ENCODE results near the gene SH3RF3.

DNA sequence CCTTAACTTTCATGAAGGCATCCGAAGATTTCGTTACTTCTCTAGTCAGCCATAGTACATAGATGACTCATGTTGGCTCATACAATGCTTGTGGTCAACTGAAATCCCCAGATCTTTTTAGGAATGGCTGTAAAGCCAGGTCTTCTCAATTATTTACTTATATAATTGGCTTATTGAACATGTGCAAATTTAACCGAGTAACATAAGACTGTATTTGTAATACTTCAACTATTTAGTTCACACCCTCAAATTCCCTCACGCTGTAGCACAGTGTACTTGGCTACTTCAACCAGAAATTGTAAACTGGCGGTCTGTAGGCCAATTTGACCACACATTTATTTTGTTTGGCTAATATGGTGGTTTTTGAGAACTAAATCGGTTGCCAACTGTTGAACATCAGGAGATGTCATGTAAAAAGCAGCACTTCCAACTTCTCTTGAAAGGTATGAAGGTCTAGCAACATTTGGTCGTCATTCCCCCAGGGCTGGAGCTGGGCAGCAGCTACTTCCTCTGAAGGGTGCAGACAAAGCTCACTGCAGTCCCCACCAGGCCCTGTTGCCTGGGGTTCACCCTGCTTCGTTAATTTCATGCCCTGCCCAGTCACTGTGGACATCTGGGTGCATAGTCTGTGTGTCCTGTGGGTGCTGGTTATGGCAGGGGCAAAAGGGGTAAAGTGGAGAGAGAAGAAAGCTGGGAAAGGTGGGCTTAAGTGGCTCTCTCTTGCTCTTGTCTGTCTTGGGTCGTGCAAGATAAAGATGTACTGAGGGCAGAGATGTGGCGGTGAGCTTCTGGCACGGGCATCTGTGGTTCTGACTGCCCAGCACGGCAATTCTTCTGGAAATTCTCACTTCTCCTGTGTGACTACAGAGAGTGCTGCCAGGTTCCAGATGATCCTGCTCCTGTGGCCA is 3.2 kb upstream of the SH3RF3 start:
- TF ChIP-seq CTCF (IDR thresholded peaks at IDR 0.05) (no peak), SOX15 (CRISPR knock-in tag; IDR thresholded peaks at IDR 0.05) (no peak), ESRRA (CRISPR knock-in tag; IDR thresholded peaks at IDR 0.05; ENCODE audit: borderline replicate concordance) (no peak), USF2 (CRISPR knock-in tag; IDR thresholded peaks at IDR 0.05) (no peak), ZNF121 (CRISPR knock-in tag; IDR thresholded peaks at IDR 0.05) (no peak), ZNF512 (CRISPR knock-in tag; IDR thresholded peaks at IDR 0.05; ENCODE audit: borderline replicate concordance) (no peak), FOXJ3 (CRISPR knock-in tag; IDR thresholded peaks at IDR 0.05; ENCODE audit: borderline replicate concordance) (no peak), USF1 (CRISPR knock-in tag; IDR thresholded peaks at IDR 0.05) (no peak), CBFB (CRISPR knock-in tag; IDR thresholded peaks at IDR 0.05; ENCODE audit: low read depth) (no peak), EMX1 (CRISPR knock-in tag; IDR thresholded peaks at IDR 0.05) (no peak), SMAD4 (CRISPR knock-in tag; IDR thresholded peaks at IDR 0.05) (no peak), PRRX2 (CRISPR knock-in tag; IDR thresholded peaks at IDR 0.05) (no peak), GABPB1 (CRISPR knock-in tag; IDR thresholded peaks at IDR 0.05) (no peak), MAX (CRISPR knock-in tag; IDR thresholded peaks at IDR 0.05) (no peak)

Data from WTC11 (cell line).